Panc1 (cell line): ENCODE measurements around the gene GRAMD2A. TPM values are rescaled to one million over a fixed set of nuclear protein-coding genes. Genes with fewer than 3 reads are reported as not detected.

Source experiments
- ATAC-seq: fragments of 200-7000 bp; cut with Tn5 transposase; 2 replicates; pipeline ENCODE4 v1.9.1; 2020; ENCODE audit warnings: mild to moderate bottlenecking, moderate library complexity
- BruUV-seq: library from RNA; stranded (reverse); fragments of 400-500 nt; replicated peaks from 2 replicates; lab custom pipeline; 2021; lab: Mats Ljungman, UMichigan
- CTCF ChIA-PET: fragments of 300-600 bp; sonication (Branson Sonifier 250); formaldehyde crosslinking; loops from one replicate; lab custom pipeline; 2022; ENCODE audit warnings: antibody characterized with exemption; lab: Charles Lee
- POLR2A ChIA-PET: fragments of 300-600 bp; sonication (Branson Sonifier 250); formaldehyde crosslinking; loops from one replicate; lab custom pipeline; 2022; ENCODE audit warnings: antibody characterized with exemption; lab: Charles Lee
- DNase-seq: peaks from one replicate; pipeline ENCODE4 v3.0.0-alpha.2; 2010; ENCODE audit warnings: low read depth, low spot score
- H3K27ac ChIP-seq: 2 replicates; pipeline ENCODE4 v1.5.1; 2011; ENCODE audit warnings: mild to moderate bottlenecking, low read length, inconsistent platforms
- H3K27me3 ChIP-seq: fragments of 200-500 bp; sonication (Bioruptor generic); 2 replicates; pipeline ENCODE4 v1.6.0; 2014; ENCODE audit warnings: low read length, inconsistent platforms; ENCODE audit not compliant: control insufficient read depth, insufficient read depth
- H3K36me3 ChIP-seq: fragments of 200-500 bp; sonication (Bioruptor generic); 2 replicates; pipeline ENCODE4 v1.5.1; 2014; ENCODE audit warnings: inconsistent platforms, mild to moderate bottlenecking, low read length, moderate library complexity; ENCODE audit not compliant: control insufficient read depth, insufficient read depth
- H3K4me1 ChIP-seq: 2 replicates; pipeline ENCODE4 v1.5.1; 2011; ENCODE audit warnings: inconsistent platforms, mild to moderate bottlenecking, low read length, moderate library complexity; ENCODE audit not compliant: control insufficient read depth, insufficient read depth
- H3K4me3 ChIP-seq, 2 experiments: 2 replicates each; pipeline ENCODE4 v1.5.1; 2011 to 2012; ENCODE audit warnings: low read depth in 2 of 2, low read length in 2 of 2, mild to moderate bottlenecking in 2 of 2, inconsistent platforms in 1 of 2, moderate library complexity in 1 of 2
- H3K9me3 ChIP-seq: fragments of 200-500 bp; sonication (Bioruptor generic); 2 replicates; pipeline ENCODE4 v1.5.1; 2014; ENCODE audit warnings: low read depth, mild to moderate bottlenecking, inconsistent platforms, low read length, moderate library complexity; ENCODE audit not compliant: control insufficient read depth, insufficient read depth
- CTCF ChIP-seq: fragments of 450-650 bp; IDR thresholded peaks from 2 replicates; pipeline ENCODE4 v1.5.1; 2017; ENCODE audit warnings: mild to moderate bottlenecking
- POLR2AphosphoS5 ChIP-seq: IDR thresholded peaks from 2 replicates; pipeline ENCODE4 v1.6.1; 2012; ENCODE audit warnings: mild to moderate bottlenecking, low read depth, low read length, moderate library complexity
- REST ChIP-seq, 2 experiments: IDR thresholded peaks; 2 replicates each; pipeline ENCODE4 v1.6.1; 2011 to 2012; ENCODE audit warnings: low read depth in 2 of 2, control low read depth in 1 of 2, low read length in 1 of 2, mild to moderate bottlenecking in 1 of 2, moderate library complexity in 1 of 2; ENCODE audit not compliant: insufficient read depth in 1 of 2
- SIN3A ChIP-seq: IDR thresholded peaks from 2 replicates; pipeline ENCODE4 v1.6.1; 2012; ENCODE audit warnings: low read depth, mild to moderate bottlenecking, low read length, moderate library complexity, borderline replicate concordance; ENCODE audit not compliant: insufficient read depth
- TCF7L2 ChIP-seq: IDR thresholded peaks from 2 replicates; pipeline ENCODE4 v1.6.1; 2011; ENCODE audit warnings: mild to moderate bottlenecking, low read depth, low read length, inconsistent platforms
- in situ Hi-C: cut with HindIII; loops from 2 replicates; pipeline ENCODE4 v1.10.0; 2016; ENCODE audit warnings: low sequenced_read_pairs, low pct_unique_long_range_greater_than_20kb
- intact Hi-C: fragments of 100-400 bp; cut with micrococcal nuclease; formaldehyde crosslinking; loops from one replicate; pipeline ENCODE4 v1.10.0; 2022; ENCODE audit not compliant: unreplicated experiment
- total RNA-seq: library from RNA; stranded (reverse); gene quantifications from one replicate; pipeline ENCODE4 v1.2.1, GENCODE V29; 2021; ENCODE audit not compliant: unreplicated experiment

Gene GRAMD2A
- total RNA-seq, 1 experiment from 2014 or later: 1.3 TPM

- CTCF ChIA-PET: no interaction called here
- Histone ChIP-seq H3K9me3 (no peaks in the 10 kb centered on the region), H3K4me3 (no peak overlapping the region), H3K27me3 (no peaks in the 10 kb centered on the region), H3K4me1 (0 out of 2 replicates have a peak, but pooled peaks cover 3% of the 10 kb centered on the region), H3K27ac (no peak overlapping the region), H3K36me3 (no peaks in the 10 kb centered on the region)
- intact Hi-C loops: no loop called here
- POLR2A ChIA-PET: no interaction called here
- DNase-seq (no peak), ATAC-seq (no peak)
- no peak for TF ChIP-seq CTCF
- no peak for TF ChIP-seq REST (IDR thresholded peaks at IDR 0.05; ENCODE audit: insufficient read depth in 1 of 2, low read depth in 2 of 2, low read length in 1 of 2)
- TF ChIP-seq POLR2AphosphoS5: no peak
- TF ChIP-seq SIN3A: no peak
- TF ChIP-seq TCF7L2: no peak
- no TSS peak for BruUV-seq
- in situ Hi-C loops: no loop called here
Measured at GRCh38 chr15:72131922-72132321, 65.7 kb downstream of the GRAMD2A start.

GRCh38 chr15:72130272-72130671 is 67.3 kb downstream of the GRAMD2A start:
- Histone ChIP-seq H3K27me3 (no peaks in the 10 kb centered on the region), H3K9me3 (no peaks in the 10 kb centered on the region), H3K4me3 (no peak overlapping the region), H3K36me3 (no peaks in the 10 kb centered on the region), H3K4me1 (no peaks in the 10 kb centered on the region), H3K27ac (no peak overlapping the region)
- no peak for ATAC-seq
- BruUV-seq: no TSS peak
- in situ Hi-C loops: no loop called here
- ChIA-PET POLR2A (no interaction called here), CTCF (interaction anchor here (0.7 kb wide), 1 partner anchor 38 kb away, joined by 4 read pairs; no protein-coding TSS in a partner anchor)
- TF ChIP-seq REST (IDR thresholded peaks at IDR 0.05; ENCODE audit: insufficient read depth in 1 of 2, low read depth in 2 of 2, low read length in 1 of 2): no peak
- no peak for TF ChIP-seq CTCF
- no peak for TF ChIP-seq TCF7L2
- TF ChIP-seq POLR2AphosphoS5: no peak
- no peak for TF ChIP-seq SIN3A
- intact Hi-C loops: no loop called here
- no peak for DNase-seq
